Colonic mucosa (tissue), 4 donors: ENCODE results near the gene TPD52L1. TPM values are rescaled to one million over a fixed set of nuclear protein-coding genes. Genes with fewer than 3 reads are reported as not detected.
A peak's percentile ranks its signal among the peaks of the same experiment; 100 is the strongest.

Source experiments
- DNase-seq: peaks from one replicate; pipeline ENCODE4 v3.0.0-alpha.2; 2020
- H3K27ac ChIP-seq: fragments of 200-600 bp; one replicate; pipeline ENCODE4 v1.8.0; 2021
- H3K27me3 ChIP-seq: fragments of 200-600 bp; one replicate; pipeline ENCODE4 v1.8.0; 2021
- H3K36me3 ChIP-seq: fragments of 200-600 bp; one replicate; pipeline ENCODE4 v1.8.0; 2021
- H3K4me1 ChIP-seq: fragments of 200-600 bp; one replicate; pipeline ENCODE4 v1.8.0; 2021; ENCODE audit warnings: mild to moderate bottlenecking
- H3K4me3 ChIP-seq: fragments of 200-600 bp; one replicate; pipeline ENCODE4 v1.8.0; 2021
- H3K9ac ChIP-seq, 2 donors: one replicate each; pipeline ENCODE4 v1.7.0; 2013; ENCODE audit warnings: control low read depth in 2 of 2, low read depth in 2 of 2, low read length in 2 of 2
- H3K9me3 ChIP-seq: fragments of 200-600 bp; one replicate; pipeline ENCODE4 v1.8.0; 2021
- intact Hi-C: fragments of 100-400 bp; cut with DNase I; formaldehyde crosslinking; loops from one replicate; pipeline ENCODE4 v1.14.1; 2022
- total RNA-seq, 2 donors: library from RNA; stranded (reverse); fragmentation: NEBNext Ultra II Directional in 1 of 2; extraction: Animal tissue kit (Norgen Biotek cat#: 25700) in 1 of 2; gene quantifications; one replicate each; pipeline ENCODE4 v1.2.1, GENCODE V29; 2021
- TF ChIP-seq, protein P1 (sequence below): fragments of 200-600 bp; IDR thresholded peaks from one replicate; pipeline ENCODE4 v1.8.0; 2022; ENCODE audit warnings: antibody characterized with exemption, mild to moderate bottlenecking
- donor health status: healthy.
- donor health status: DM: no; HTN: no; CAD: no.
- donor health status: DM: no; HTN: no; CAD: no.

TPD52L1 gene
- total RNA-seq, 2 donors from 2014 or later, result 15.5 to 16.9 TPM

DNA sequence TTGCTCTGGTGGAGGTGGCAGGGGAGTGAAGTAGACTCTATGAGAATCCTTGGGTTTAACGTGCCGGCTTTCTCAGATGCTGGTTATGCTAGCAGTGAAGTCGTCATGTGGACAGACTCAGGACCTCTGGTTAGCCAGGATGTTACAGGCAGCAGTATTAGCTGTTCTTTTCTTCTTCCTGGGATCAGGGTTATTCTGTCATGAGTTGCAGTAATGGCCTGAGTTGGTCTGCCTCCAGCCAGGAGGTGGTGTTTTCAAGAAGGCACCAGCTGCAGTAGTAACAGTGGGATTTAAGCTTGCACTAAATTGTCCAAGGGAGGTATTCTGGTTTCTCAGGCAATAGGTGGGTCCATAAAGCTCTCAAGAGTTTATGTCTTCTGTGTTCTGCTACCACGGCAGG, 91.5 kb downstream of the TPD52L1 start:
- TF ChIP-seq, protein P1, sequence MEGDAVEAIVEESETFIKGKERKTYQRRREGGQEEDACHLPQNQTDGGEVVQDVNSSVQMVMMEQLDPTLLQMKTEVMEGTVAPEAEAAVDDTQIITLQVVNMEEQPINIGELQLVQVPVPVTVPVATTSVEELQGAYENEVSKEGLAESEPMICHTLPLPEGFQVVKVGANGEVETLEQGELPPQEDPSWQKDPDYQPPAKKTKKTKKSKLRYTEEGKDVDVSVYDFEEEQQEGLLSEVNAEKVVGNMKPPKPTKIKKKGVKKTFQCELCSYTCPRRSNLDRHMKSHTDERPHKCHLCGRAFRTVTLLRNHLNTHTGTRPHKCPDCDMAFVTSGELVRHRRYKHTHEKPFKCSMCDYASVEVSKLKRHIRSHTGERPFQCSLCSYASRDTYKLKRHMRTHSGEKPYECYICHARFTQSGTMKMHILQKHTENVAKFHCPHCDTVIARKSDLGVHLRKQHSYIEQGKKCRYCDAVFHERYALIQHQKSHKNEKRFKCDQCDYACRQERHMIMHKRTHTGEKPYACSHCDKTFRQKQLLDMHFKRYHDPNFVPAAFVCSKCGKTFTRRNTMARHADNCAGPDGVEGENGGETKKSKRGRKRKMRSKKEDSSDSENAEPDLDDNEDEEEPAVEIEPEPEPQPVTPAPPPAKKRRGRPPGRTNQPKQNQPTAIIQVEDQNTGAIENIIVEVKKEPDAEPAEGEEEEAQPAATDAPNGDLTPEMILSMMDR, result no peak
- Histone ChIP-seq H3K9ac (no peak overlapping the region), H3K36me3 (no peaks in the 10 kb centered on the region), H3K9me3 (no peaks in the 10 kb centered on the region), H3K4me1 (no peaks in the 10 kb centered on the region), H3K27ac (no peak overlapping the region), H3K4me3 (no peak overlapping the region), H3K27me3 (no peaks in the 10 kb centered on the region)
- DNase-seq, result no peak
- intact Hi-C loops, result no loop called here

DNA sequence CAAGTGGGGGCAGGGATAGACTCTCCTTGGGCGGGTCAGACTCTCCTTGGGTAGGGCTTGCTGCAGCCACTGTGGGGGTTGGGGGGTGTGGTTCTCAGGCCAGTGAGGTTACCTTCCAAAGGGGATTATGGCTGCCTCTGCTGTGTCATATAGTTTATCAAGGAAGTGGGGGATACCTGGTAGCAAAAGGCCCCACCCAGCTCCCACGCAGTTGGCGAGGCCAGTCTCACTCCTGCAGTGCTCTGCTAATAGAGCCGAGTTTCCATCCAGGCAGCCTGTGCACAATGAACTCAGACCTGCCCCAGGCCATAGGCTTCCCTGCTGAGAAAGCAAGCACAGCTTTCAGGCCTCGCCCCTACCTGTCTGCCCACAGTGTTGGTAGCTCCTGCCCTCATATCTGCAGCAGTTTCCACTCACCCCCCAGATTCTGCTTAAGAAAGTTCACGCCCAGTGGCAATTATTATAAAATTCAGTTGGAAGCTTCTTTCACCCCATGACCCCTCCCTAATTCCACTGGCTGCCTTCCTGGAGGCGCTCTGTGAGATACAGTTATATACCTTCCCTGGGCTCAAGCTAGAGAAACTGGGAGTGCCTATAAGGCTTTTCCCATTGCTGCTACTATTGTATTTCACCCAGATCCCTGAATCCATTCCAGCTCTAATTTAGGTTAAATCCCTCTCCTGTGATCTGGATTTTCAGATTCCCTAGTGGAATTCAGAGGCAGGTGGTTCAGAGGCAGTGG, 92.1 kb downstream of the TPD52L1 start:
- DNase-seq, result peak; percentile 36
- intact Hi-C loops, result no loop called here
- Histone ChIP-seq H3K9ac (no peak overlapping the region), H3K27ac (no peak overlapping the region), H3K9me3 (no peaks in the 10 kb centered on the region), H3K4me3 (no peak overlapping the region), H3K4me1 (no peaks in the 10 kb centered on the region), H3K27me3 (no peaks in the 10 kb centered on the region), H3K36me3 (no peaks in the 10 kb centered on the region)
- TF ChIP-seq, protein P1, result no peak

DNA sequence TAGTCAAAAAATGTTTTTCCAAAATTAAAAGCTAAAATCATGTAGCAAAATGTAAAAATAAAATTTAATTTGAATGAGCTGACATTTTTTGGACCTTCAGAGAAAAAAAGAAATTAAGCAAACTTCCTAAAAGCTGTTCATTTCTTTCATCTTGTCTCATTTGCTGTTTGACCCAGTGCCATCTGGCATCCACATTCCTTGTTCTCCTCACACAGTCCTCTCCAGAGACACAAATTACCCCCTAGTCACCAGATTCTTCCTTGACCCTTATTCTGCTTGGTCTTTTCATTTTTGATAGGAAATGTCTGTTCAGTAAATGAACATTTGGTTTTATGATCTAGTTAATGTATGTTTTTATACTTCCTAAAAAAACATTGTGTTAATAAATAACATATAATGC, 93.0 kb downstream of the TPD52L1 start:
- DNase-seq, result no peak
- no peak overlapping the region for H3K4me3 ChIP-seq
- no peaks in the 10 kb centered on the region for H3K9me3 ChIP-seq
- H3K27me3 ChIP-seq, result no peaks in the 10 kb centered on the region
- TF ChIP-seq, protein P1, result no peak
- H3K9ac ChIP-seq, result no peak overlapping the region
- no peaks in the 10 kb centered on the region for H3K36me3 ChIP-seq
- H3K27ac ChIP-seq, result no peak overlapping the region
- intact Hi-C loops, result no loop called here
- H3K4me1 ChIP-seq, result no peaks in the 10 kb centered on the region

DNA sequence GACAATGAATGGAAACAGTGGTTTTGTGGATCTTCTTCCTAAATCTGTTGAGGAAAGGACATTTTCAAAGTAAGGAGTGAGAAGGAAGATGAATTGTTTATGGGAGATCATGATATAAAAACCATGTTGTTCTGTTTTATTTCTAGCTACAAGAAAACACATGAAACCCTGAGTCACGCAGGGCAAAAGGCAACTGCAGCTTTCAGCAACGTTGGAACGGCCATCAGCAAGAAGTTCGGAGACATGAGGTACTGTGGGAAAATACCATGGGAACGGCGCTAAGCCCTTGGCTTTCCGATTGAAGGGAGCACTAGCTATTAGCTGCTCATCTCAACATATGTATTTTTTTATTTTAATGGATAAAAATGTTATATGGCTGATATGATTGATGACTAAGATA, 94.6 kb downstream of the TPD52L1 start:
- intact Hi-C loops, result no loop called here
- no peak overlapping the region for H3K9ac ChIP-seq
- no peaks in the 10 kb centered on the region for H3K9me3 ChIP-seq
- TF ChIP-seq, protein P1, result no peak
- H3K27me3 ChIP-seq, result no peaks in the 10 kb centered on the region
- H3K36me3 ChIP-seq, result no peaks in the 10 kb centered on the region
- DNase-seq, result no peak
- H3K27ac ChIP-seq, result no peak overlapping the region
- H3K4me1 ChIP-seq, result no peaks in the 10 kb centered on the region
- H3K4me3 ChIP-seq, result no peak overlapping the region

DNA sequence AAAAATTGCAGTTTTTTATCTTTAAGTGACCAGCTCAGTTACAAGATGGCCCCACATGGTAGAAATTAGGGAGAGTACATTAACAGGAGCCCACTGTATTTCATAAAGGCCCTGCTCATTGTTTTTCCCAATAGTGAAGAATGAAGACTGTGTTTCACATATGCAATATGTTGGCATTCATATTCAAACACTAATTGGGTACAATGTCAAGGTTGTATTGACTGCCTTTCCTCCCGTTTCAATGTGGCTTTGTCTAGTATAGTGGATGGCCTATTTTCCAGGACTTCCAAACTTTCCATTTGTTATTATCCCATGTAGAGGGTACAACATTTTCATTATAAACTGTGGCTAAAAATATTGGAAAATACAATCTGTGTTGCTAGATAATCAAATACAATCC, 96.9 kb downstream of the TPD52L1 start:
- H3K4me1 ChIP-seq, result no peaks in the 10 kb centered on the region

More for the DNA sequence above, 96.9 kb downstream of the TPD52L1 start:
- H3K36me3 ChIP-seq, result no peaks in the 10 kb centered on the region
- no peaks in the 10 kb centered on the region for H3K27me3 ChIP-seq
- TF ChIP-seq, protein P1, result no peak
- no peak for DNase-seq
- no peak overlapping the region for H3K9ac ChIP-seq
- H3K9me3 ChIP-seq, result no peaks in the 10 kb centered on the region
- H3K4me3 ChIP-seq, result no peak overlapping the region
- no peak overlapping the region for H3K27ac ChIP-seq
- intact Hi-C loops, result no loop called here
